Hematopoietic multipotent progenitor cell treated with erythropoietin and hydrocortisone succinate and interleukin-3 and kit ligand, for 4 days (in vitro differentiated cells): ENCODE results near the gene CCL19.
"Not testable (repeated sequence)": the region's sequence is repeated elsewhere in the genome, so short reads cannot be mapped to it uniquely, and the experiment has no call there.

Experiments used
- DNase-seq: peaks from one replicate; pipeline ENCODE4 v3.0.0-alpha.2; 2015

Gene CCL19

GRCh38 chr9:34690983-34691935 is at the start of gene CCL19:
Gene CCL19 (minus strand): TSS chr9:34691276. CDS start chr9:34691139, 137 bp downstream.
- peak; percentile 49 for DNase-seq

- not testable (repeated sequence) for DNase-seq
Measured at GRCh38 chr9:34740176-34740575, 49.1 kb upstream of the CCL19 start.

- DNase-seq = no peak
Measured at GRCh38 chr9:34737677-34738260, 46.7 kb upstream of the CCL19 start.

GRCh38 chr9:34734720-34735119 is 43.6 kb upstream of the CCL19 start:
- no peak for DNase-seq

GRCh38 chr9:34732886-34733285 is 41.8 kb upstream of the CCL19 start:
- DNase-seq = no peak

- no peak for DNase-seq
Measured at GRCh38 chr9:34732478-34732877, 41.4 kb upstream of the CCL19 start.

GRCh38 chr9:34723141-34723540 is 32.1 kb upstream of the CCL19 start:
- DNase-seq = no peak

GRCh38 chr9:34719769-34720025 is 28.6 kb upstream of the CCL19 start:
- DNase-seq = not testable (repeated sequence)

GRCh38 chr9:34719021-34719768 is 28.1 kb upstream of the CCL19 start:
- DNase-seq = no peak

- DNase-seq = no peak
Measured at GRCh38 chr9:34717996-34718614, 27.0 kb upstream of the CCL19 start.

GRCh38 chr9:34716711-34717110 is 25.6 kb upstream of the CCL19 start:
- no peak for DNase-seq

- no peak for DNase-seq
Measured at GRCh38 chr9:34715639-34716215, 24.7 kb upstream of the CCL19 start.

GRCh38 chr9:34714007-34714406 is 22.9 kb upstream of the CCL19 start:
- DNase-seq = no peak

- no peak for DNase-seq
Measured at GRCh38 chr9:34712140-34712539, 21.1 kb upstream of the CCL19 start.

GRCh38 chr9:34710023-34710422 is 18.9 kb upstream of the CCL19 start, which contains the start of gene CCL21:
Gene CCL21 (minus strand): TSS chr9:34710136. CDS start chr9:34710066, 70 bp downstream.
- no peak for DNase-seq

- DNase-seq = no peak
Measured at GRCh38 chr9:34709196-34709978, 18.3 kb upstream of the CCL19 start.

GRCh38 chr9:34707130-34707529 is 16.1 kb upstream of the CCL19 start:
- DNase-seq = no peak

- peak; percentile 87 for DNase-seq
Measured at GRCh38 chr9:34701769-34702736, 11.0 kb upstream of the CCL19 start.

- DNase-seq = peak; percentile 83
Measured at GRCh38 chr9:34701023-34701768, 10.1 kb upstream of the CCL19 start.

GRCh38 chr9:34694811-34695210 is 3.7 kb upstream of the CCL19 start:
- DNase-seq = no peak
